ENCODE measurements around the gene HLCS. TPM values are rescaled to one million over a fixed set of nuclear protein-coding genes. Genes with fewer than 3 reads are reported as not detected.
A peak's percentile ranks its signal among the peaks of the same experiment; 100 is the strongest.

HLCS gene
- total RNA-seq, 1 experiment from 2014 or later, result 13.0 TPM

DNA sequence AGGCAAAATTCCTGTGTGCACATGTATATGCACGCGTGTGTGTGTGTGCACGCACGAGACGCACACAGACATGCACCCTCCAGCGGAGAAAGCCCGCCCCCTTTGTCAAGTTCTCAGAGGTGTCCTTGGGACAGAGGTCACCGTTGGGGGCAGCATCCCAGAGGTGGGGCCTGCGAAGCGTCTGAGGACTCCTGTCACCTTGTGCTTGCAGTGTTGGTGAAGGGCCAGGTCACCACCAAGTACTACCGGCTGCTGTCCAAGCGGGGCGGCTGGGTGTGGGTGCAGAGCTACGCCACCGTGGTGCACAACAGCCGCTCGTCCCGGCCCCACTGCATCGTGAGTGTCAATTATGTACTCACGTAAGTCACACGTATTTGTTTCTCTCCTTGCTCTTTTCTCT is 225.0 kb downstream of the HLCS start:
- DNase-seq, result peak; percentile 30
- peaks cover 2% of the 10 kb centered on the region; the same call in 1 of the 2 replicates for H3K27me3 ChIP-seq (ENCODE audit: control insufficient read depth, insufficient read depth, low read length)
- H3K36me3 ChIP-seq (replicated peaks; ENCODE audit: control insufficient read depth, insufficient read depth, low read length), result no peaks in the 10 kb centered on the region
- no peak overlapping the region for H3K4me3 ChIP-seq (ENCODE audit: insufficient read depth, low read depth, low read length)

DNA sequence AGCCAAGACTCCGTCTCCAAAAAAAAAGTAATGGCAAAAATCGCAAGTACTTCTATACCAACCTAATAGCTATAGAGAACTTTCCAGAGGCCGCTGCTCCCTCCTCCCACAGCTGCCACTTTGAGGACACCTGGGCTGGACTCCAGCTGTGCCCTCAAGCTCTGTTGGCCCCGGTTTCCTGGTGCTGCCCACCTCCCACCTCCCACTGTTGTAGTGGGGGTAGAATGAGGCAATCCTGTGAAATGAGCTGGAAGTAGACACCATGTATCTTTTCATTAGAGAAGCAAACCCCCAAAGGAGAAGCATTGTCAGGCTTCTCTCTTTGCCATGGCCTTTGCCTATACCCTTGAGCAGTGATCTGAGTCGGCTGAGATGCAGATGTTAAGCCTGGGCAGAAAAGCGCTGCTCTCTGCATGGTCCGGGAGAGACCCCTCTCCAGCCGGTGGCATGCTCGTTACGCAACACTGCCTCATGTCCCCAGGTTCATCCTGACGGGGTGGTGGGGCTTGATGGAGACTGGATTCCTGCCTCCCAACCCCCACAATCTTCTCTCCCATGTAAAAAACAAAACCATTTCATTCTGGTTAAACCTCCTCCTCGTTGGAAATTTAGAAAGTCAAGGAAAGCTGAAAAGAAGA is 227.9 kb downstream of the HLCS start:
- no peaks in the 10 kb centered on the region for H3K27me3 ChIP-seq (ENCODE audit: control insufficient read depth, insufficient read depth, low read length)
- no peaks in the 10 kb centered on the region for H3K36me3 ChIP-seq (replicated peaks; ENCODE audit: control insufficient read depth, insufficient read depth, low read length)
- H3K4me3 ChIP-seq (ENCODE audit: insufficient read depth, low read depth, low read length), result no peak overlapping the region
- DNase-seq, result peak; percentile 51

DNA sequence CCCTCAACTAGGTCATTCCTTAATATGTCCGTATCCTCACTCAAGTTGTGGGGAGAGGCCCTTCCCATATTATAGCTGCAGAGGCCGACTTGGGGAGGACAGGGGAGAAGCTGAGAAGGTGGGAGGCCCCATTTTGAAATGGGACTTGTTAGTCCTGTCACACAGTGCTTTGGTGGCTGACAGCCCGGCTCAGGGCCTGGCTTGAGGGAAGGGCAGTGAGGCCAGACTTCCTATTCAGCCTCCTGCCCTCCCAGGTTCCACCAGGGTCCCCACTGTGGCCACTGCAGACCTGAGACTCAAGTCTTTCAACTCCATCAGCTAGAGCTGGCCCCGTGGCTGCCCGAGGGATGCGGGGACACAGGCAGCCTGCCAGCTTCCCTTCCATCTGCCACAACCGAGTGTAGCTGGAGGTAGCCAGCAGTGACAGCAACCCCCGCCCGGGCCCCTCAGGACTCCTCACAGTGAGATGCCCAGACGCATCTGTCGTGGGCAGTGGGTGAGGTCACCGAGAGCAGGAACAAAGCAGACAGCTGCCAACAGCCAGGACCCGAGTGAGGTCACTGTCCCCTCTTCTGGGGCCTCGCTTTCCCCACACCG is 230.6 kb downstream of the HLCS start:
- Histone ChIP-seq H3K4me3 (ENCODE audit: insufficient read depth, low read depth, low read length) (no peak overlapping the region), H3K36me3 (replicated peaks; ENCODE audit: control insufficient read depth, insufficient read depth, low read length) (no peaks in the 10 kb centered on the region), H3K27me3 (ENCODE audit: control insufficient read depth, insufficient read depth, low read length) (no peaks in the 10 kb centered on the region; the same call in 1 of the 2 replicates)
- peak; percentile 38 for DNase-seq

DNA sequence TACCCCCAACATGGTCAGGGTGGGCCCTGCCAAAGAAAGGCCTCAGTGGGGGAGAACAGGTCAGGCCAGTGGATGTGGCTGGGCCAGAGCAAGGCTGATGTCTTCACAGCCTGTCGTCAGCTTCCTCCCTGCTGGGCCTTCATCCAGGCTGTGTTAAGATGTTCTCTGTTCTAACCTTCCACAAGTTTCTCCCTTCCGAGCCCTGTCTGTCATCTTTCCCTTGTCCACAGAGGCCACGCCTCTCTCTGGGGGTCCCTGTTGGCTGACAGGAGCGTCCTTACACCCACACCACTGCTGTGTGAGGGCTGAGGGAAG is 231.3 kb downstream of the HLCS start:
- no peak for DNase-seq
- no peaks in the 10 kb centered on the region for H3K36me3 ChIP-seq (replicated peaks; ENCODE audit: control insufficient read depth, insufficient read depth, low read length)
- H3K4me3 ChIP-seq (ENCODE audit: insufficient read depth, low read depth, low read length), result no peak overlapping the region

DNA sequence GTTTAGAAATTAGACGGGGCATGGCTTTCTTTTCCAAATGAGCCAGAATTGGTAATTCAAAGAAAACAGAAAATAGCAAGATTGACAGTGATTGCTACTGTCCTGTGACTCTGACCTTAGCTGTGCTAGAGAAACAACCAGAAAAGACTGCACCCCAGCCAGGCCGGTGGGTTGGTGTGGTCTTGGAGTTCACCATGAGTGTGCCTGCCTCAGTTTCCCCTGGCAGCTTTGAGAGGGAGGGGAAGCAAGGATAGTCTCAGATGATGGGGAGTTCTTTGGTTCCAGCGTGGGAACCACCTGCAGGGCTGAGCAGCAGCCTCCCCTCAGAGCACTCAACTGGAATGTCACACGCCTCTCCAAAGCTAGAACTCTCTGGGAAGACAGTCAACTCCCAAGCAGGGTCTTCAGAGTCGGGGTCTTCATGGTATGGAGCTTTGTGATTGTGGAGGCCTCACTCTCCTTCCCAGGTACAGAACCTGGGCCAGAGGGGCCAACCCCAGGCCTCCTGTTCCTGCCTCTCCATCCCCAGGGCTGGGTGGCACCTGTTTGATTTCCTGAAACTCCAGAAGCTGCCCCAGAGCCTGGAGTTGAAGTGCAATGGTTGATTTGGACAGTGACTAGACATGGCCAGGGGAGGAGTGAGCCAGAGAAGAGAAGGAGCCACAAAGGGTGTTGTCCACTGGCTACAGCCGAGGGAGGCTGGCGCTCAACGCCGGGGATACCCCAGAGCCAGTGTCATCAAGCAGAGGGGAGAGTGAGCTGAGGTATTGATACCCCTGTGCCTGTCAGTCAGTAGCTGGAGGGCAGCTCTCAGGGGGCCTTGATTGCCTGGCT is 231.9 kb downstream of the HLCS start:
- H3K36me3 ChIP-seq (replicated peaks; ENCODE audit: control insufficient read depth, insufficient read depth, low read length), result no peaks in the 10 kb centered on the region
- no peak overlapping the region for H3K4me3 ChIP-seq (ENCODE audit: insufficient read depth, low read depth, low read length)
- DNase-seq, result no peak
- H3K27me3 ChIP-seq (ENCODE audit: control insufficient read depth, insufficient read depth, low read length), result no peaks in the 10 kb centered on the region; the same call in 1 of the 2 replicates

More for the DNA sequence above, 231.3 kb downstream of the HLCS start:
- no peaks in the 10 kb centered on the region; the same call in 1 of the 2 replicates for H3K27me3 ChIP-seq (ENCODE audit: control insufficient read depth, insufficient read depth, low read length)

DNA sequence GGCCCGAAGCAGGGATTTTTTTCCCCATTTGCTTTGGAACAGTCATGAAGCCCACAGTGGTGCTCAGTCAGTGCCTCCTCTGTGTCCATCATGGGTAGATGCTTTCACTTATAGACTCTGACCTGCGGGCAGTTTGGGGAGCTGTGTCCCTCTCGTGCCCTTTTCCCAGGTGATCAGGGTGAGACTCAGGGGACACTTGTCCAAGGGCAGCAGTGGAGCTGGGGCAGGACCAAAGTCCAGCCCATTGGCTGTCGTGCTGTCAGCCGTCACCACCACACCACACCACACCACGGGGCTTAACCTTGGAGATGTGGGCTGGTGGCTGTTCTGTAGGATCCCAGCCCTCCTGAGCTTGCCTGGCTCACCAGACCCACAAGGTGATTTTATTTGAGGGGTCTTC is 232.6 kb downstream of the HLCS start:
- no peak overlapping the region for H3K4me3 ChIP-seq (ENCODE audit: insufficient read depth, low read depth, low read length)
- H3K27me3 ChIP-seq (ENCODE audit: control insufficient read depth, insufficient read depth, low read length), result no peaks in the 10 kb centered on the region; the same call in 1 of the 2 replicates
- no peak for DNase-seq
- H3K36me3 ChIP-seq (replicated peaks; ENCODE audit: control insufficient read depth, insufficient read depth, low read length), result no peaks in the 10 kb centered on the region

DNA sequence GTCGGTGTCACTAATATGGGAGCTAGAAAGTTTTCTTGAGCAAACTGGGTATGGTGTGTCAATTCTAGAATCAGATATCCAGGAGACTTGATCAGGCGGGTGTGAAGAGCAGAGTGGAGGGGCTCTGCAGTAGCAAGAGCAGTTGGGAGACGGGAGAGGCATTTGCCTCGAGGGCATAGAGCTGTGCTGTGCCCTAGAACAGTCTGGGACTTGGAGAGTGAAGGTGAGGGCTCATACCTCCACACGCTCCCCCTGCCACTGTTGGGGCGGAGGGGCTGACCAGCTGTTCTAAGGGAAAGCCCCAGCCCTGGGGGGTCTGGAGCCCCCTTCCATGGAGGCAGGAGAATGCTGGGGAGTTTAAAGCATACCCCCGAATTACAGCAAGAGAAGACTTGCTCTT is 233.7 kb downstream of the HLCS start:
- DNase-seq, result peak; percentile 23
- H3K27me3 ChIP-seq (ENCODE audit: control insufficient read depth, insufficient read depth, low read length), result no peaks in the 10 kb centered on the region; the same call in 1 of the 2 replicates
- no peak overlapping the region for H3K4me3 ChIP-seq (ENCODE audit: insufficient read depth, low read depth, low read length)
- H3K36me3 ChIP-seq (replicated peaks; ENCODE audit: control insufficient read depth, insufficient read depth, low read length), result no peaks in the 10 kb centered on the region

DNA sequence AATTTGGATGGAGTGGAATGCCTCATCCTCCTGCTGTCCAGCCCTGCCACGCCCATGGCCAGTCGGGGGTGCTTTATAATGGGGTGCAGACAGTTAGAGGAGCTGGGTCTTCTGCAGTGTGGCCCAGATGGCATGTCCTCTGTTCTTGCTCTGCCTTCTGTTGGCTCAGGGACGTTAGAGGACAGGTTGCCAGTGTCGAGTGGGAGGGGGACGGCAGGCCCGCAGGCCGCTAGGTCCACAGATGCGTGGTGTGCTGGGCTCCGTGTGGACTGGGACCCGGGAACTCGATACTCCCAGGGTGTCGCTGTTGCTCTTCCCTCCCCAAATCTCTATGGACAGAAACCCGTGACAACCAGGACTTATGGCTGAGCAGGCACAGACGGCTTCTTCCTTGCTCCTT is 234.3 kb downstream of the HLCS start:
- DNase-seq, result peak; percentile 30
- H3K27me3 ChIP-seq (ENCODE audit: control insufficient read depth, insufficient read depth, low read length), result no peaks in the 10 kb centered on the region; the same call in 1 of the 2 replicates
- H3K4me3 ChIP-seq (ENCODE audit: insufficient read depth, low read depth, low read length), result no peak overlapping the region
- H3K36me3 ChIP-seq (replicated peaks; ENCODE audit: control insufficient read depth, insufficient read depth, low read length), result no peaks in the 10 kb centered on the region

DNA sequence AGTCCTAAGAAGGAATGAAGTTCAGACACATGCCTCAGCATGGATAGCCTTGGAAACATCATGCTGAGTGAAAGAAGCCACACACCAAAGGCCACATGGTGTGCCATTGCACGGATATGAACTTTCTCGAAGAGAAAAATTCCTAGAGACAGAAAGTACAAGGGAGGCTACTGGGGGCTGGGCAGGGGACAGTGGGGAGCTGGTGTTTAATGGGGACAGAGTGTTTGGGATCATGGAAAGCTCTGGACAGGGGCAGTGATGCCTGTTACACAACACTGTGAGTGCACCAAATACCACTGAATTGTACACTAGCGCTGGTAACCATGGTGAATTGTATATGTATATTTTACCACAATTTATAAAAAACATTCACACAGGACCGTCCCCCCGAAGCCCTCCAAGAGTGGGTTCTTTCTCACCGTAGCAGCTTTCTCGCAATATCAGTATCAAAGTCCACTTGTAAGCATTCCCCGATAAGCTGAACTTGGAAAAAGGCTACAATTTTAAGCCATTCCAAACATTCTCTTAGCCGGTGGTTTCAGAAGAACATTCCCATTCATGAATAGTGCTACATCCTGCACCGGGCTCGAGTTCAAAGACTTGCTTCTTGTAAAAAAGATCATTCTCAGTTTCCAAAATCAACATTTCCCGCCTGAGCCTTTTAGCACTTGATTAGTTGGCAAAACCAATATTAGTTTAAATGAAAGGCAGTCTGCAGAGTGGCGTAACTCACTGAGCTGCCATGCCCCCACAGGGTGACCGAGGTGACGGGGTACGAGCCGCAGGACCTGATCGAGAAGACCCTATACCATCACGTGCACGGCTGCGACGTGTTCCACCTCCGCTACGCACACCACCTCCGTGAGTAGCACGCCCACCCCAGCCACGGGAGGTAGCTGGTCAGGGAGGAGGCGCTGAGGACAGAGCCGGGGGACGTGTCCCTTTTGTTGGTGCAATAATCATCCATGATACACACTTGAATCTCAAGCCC is 235.9 kb downstream of the HLCS start:
- no peaks in the 10 kb centered on the region for H3K36me3 ChIP-seq (replicated peaks; ENCODE audit: control insufficient read depth, insufficient read depth, low read length)
- no peaks in the 10 kb centered on the region; the same call in 1 of the 2 replicates for H3K27me3 ChIP-seq (ENCODE audit: control insufficient read depth, insufficient read depth, low read length)
- no peak overlapping the region for H3K4me3 ChIP-seq (ENCODE audit: insufficient read depth, low read depth, low read length)
- DNase-seq, result peak; percentile 30

DNA sequence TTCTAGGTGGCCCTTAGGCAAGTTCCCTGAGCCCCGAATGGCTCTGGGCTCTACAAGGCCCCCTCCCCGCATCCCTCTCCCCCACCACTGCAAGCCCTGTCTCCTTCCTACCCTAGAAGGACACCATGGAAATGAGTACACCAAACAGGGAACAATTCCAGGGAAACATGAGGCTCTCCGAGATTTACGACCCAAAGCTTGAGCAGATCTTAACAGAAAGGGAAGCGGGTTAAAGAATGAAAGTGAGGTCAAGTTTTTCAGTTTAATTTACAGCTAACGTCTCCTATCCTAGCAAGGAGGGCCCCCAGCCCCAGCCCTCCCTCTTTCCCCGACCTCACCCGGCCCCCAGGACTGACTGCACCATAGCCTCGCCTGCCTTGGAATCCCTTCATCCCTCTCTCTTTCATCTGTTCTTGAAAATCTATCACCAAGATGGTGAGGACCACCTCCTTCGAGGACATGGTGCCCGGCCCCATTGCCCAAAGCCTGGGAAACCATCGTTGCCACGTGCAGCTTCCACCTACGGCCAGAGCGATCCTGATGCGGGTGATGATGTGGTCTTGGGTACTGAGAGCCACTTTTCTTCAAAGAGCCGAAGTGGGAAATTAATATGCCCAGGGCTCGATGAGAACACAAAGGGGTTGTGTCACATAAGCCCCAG is 237.0 kb downstream of the HLCS start:
- DNase-seq, result peak; percentile 27
- no peaks in the 10 kb centered on the region for H3K36me3 ChIP-seq (replicated peaks; ENCODE audit: control insufficient read depth, insufficient read depth, low read length)
- H3K27me3 ChIP-seq (ENCODE audit: control insufficient read depth, insufficient read depth, low read length), result no peaks in the 10 kb centered on the region; the same call in 1 of the 2 replicates

DNA sequence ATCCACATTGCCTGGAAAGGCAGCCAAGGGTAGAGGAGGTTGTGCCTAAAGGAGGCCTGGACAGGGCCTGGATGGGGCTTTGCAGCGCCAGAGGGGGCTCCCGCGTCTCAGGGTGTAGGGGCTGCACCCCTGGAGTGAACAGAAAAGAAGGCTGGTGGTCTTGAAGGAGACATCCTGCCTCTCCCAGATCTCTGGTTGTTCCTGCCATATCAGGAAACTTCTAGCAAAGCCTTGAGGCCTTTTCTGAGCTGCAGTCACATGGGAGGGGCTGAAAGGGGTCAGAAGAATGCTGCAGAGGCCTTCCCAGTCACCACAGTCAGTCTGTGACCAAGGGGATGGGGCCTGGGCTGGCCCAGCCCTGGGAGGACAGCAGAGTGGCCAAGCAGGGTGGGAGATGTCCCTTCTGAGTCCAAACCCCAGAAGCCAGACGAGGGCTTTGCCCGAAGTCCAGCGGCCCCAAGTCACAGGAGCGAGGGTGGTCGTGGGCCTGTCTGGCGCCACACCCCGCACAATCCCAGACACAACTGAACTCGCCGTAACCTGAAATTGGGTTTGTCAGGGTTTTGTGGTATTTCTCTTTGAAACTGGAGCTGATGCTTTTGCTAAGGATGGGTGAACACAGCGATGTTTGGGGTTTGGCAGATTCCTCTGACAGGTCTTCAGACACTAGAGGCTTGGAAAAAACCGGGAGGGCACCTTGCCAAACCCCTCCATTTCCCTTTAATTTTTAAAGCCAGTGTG is 237.9 kb downstream of the HLCS start:
- H3K27me3 ChIP-seq (ENCODE audit: control insufficient read depth, insufficient read depth, low read length), result no peaks in the 10 kb centered on the region; the same call in 1 of the 2 replicates
- no peaks in the 10 kb centered on the region for H3K36me3 ChIP-seq (replicated peaks; ENCODE audit: control insufficient read depth, insufficient read depth, low read length)
- peak; percentile 32 for DNase-seq
- no peak overlapping the region for H3K4me3 ChIP-seq (ENCODE audit: insufficient read depth, low read depth, low read length)

More for the DNA sequence above, 237.0 kb downstream of the HLCS start:
- H3K4me3 ChIP-seq (ENCODE audit: insufficient read depth, low read depth, low read length), result no peak overlapping the region

DNA sequence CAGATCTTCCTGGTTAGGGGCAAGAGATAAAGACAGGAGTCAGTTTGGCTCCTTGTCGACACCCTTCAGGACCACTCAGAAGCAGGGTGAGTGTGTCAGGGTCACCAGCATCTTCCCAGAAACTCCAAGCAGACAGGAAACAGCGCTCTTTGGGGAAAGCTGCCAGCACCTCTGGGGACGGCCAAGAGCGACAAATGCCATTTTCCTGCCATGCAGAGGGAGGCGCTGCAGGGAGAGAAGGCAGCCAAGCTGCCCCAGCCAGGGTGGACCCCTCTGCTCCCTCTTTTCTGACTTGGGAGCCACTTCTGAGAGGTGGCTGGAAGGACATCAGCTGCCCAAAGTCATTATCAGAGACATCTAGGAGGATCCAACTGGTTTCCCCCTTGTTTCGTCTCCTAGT is 238.6 kb downstream of the HLCS start:
- no peaks in the 10 kb centered on the region; the same call in 1 of the 2 replicates for H3K27me3 ChIP-seq (ENCODE audit: control insufficient read depth, insufficient read depth, low read length)
- no peaks in the 10 kb centered on the region for H3K36me3 ChIP-seq (replicated peaks; ENCODE audit: control insufficient read depth, insufficient read depth, low read length)
- no peak overlapping the region for H3K4me3 ChIP-seq (ENCODE audit: insufficient read depth, low read depth, low read length)
- peak; percentile 85 for DNase-seq

DNA sequence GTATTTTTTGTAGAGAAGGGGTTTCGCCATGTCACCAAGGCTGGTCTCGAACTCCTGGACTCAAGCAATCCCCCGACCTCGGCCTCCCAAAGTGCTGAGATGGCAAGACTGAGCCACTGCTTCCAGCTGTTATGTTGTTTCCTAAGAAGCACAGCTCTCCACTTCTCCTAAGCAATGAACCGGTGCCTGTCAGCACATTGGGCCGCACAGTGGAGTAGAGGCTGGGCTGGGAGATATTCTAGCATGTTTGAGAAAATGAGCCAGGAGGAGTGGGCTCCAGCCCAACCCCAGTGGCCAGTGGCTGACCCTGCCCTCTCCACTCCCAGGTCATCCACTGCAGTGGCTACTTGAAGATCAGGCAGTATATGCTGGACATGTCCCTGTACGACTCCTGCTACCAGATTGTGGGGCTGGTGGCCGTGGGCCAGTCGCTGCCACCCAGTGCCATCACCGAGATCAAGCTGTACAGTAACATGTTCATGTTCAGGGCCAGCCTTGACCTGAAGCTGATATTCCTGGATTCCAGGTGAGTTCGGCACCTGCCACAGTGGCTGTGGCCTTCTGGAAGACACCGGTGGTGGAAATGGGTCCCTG is 240.6 kb downstream of the HLCS start:
- Histone ChIP-seq H3K27me3 (ENCODE audit: control insufficient read depth, insufficient read depth, low read length) (no peaks in the 10 kb centered on the region; the same call in 1 of the 2 replicates), H3K36me3 (replicated peaks; ENCODE audit: control insufficient read depth, insufficient read depth, low read length) (no peaks in the 10 kb centered on the region), H3K4me3 (ENCODE audit: insufficient read depth, low read depth, low read length) (no peak overlapping the region)
- no peak for DNase-seq

Data from H7 (cell line).